Measurements from ENCODE around the gene CIC.
A peak's percentile ranks its signal among the peaks of the same experiment; 100 is the strongest.

Gene CIC

DNA sequence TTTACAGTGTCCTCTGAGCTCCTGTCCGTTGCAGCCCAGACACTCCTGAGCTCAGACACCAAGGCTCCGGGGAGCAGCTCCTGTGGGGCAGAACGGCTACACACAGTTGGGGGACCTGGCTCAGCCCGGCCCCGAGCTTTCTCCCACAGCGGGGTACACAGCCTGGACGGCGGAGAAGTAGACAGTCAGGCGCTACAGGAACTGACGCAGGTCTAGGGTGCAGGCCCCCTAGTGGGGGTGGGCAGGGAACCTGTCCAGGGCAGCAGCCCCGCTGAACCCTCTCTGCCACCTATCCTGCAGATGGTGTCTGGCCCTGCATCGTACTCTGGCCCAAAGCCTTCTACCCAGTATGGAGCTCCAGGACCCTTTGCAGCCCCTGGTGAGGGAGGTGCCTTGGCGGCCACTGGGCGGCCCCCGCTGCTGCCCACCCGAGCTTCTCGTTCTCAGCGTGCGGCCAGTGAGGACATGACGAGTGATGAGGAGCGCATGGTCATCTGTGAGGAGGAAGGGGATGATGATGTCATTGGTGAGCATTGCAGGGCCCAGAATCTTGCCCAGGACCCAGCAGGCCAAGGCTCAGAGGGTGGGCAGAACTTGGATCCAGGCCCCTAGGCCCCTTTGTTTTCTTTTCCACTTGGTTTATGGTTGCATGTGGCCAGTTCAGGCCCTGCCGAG, 20.0 kb downstream of the CIC start:
- DNase-seq (ENCODE audit: low read depth): no peak

DNA sequence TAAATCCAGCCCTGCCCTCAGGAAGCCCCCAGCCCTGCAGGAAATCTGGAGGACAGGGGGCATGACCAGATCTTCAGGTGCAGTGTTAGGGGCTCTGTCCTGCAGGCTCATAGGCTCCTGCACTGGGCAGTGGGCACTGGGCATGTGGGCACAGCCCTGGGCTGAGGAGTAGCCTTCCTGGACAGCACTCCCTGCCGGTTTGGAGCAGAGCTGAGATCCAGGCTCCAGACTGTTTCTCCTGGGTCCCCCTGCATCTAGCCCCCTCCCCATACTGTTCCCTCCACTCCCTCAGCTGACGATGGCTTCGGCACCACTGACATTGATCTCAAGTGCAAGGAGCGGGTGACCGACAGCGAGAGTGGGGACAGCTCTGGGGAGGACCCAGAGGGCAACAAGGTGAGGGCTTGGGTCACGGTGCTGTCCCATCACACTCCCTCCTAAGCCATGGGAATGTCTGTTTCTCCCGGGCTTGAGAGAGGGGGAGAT, 20.5 kb downstream of the CIC start:
- DNase-seq (ENCODE audit: low read depth): no peak

DNA sequence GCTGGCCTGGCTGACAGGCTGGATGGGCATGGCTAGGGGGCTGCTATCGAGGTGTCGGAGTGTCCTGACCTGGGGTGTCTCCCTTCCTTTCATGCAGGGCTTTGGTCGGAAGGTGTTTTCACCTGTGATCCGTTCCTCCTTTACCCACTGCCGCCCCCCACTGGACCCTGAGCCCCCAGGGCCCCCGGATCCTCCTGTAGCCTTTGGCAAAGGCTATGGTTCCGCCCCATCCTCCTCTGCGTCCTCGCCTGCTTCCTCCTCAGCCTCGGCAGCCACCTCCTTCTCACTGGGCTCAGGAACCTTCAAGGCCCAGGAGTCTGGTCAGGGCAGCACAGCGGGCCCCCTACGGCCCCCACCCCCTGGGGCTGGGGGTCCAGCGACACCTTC, 21.1 kb downstream of the CIC start:
- no peak for DNase-seq (ENCODE audit: low read depth)

DNA sequence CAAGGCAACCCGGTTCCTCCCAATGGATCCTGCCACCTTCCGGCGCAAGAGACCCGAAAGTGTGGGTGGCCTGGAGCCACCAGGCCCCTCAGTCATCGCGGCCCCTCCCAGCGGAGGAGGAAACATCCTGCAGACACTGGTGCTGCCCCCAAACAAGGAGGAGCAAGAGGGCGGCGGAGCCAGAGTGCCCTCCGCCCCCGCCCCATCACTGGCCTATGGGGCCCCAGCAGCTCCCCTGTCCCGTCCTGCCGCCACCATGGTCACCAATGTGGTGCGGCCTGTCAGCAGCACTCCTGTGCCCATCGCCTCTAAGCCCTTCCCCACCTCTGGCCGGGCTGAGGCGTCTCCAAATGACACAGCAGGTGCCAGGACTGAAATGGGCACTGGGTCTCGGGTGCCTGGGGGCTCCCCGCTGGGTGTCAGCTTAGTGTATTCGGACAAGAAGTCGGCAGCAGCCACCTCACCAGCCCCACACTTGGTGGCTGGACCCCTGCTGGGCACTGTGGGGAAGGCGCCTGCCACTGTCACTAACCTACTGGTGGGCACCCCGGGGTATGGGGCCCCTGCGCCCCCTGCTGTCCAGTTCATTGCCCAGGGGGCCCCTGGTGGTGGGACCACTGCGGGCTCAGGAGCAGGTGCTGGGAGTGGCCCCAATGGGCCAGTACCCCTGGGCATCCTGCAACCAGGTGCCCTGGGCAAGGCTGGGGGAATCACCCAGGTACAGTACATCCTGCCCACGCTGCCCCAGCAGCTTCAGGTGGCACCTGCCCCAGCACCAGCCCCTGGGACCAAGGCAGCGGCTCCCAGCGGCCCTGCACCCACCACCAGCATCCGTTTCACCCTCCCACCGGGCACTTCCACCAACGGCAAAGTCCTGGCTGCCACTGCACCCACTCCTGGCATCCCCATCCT, 21.7 kb downstream of the CIC start:
- DNase-seq (ENCODE audit: low read depth): no peak

DNA sequence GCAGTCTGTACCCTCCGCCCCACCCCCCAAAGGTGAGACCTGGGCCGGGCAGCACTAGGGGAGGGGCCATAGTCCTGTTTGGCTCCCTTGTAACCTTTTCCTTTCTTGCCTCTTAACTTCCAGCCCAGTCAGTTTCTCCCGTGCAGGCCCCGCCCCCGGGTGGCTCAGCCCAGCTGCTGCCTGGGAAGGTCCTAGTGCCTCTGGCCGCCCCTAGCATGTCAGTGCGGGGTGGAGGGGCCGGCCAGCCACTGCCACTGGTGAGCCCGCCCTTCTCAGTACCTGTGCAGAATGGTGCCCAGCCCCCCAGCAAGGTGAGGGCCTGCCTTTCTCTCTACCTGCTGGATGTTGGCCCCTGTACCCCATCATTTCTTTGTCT, 22.4 kb downstream of the CIC start:
- no peak for DNase-seq (ENCODE audit: low read depth)

DNA sequence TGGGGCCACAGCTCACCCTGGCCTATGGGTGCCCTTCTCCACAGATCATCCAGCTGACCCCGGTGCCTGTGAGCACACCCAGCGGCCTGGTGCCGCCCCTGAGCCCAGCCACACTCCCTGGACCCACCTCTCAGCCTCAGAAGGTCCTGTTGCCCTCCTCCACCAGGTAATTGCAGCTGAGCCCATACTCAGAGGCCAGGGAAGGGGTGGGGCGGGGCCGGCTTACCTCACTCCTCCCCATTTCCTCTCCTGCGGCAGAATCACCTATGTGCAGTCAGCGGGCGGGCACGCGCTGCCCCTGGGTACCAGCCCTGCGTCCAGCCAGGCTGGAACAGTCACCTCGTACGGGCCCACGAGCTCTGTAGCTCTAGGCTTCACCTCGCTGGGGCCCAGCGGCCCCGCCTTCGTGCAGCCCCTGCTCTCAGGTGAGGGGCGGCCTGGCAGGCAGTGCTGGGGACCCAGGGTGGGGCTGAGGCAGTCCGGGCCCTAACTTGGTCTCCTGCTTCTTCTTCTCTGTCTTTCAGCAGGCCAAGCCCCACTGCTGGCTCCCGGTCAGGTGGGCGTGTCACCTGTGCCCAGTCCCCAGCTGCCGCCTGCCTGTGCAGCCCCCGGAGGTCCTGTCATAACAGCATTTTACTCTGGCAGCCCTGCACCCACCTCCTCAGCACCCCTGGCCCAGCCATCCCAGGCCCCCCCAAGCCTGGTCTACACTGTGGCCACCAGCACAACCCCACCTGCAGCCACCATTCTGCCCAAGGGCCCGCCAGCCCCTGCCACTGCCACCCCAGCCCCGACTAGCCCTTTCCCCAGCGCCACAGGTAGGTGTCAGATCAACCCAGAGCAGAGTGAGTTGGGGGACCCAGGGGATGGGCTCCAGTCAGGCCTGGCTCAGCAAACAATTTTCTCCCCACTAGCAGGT, 23.2 kb downstream of the CIC start:
- no peak for DNase-seq (ENCODE audit: low read depth)

DNA sequence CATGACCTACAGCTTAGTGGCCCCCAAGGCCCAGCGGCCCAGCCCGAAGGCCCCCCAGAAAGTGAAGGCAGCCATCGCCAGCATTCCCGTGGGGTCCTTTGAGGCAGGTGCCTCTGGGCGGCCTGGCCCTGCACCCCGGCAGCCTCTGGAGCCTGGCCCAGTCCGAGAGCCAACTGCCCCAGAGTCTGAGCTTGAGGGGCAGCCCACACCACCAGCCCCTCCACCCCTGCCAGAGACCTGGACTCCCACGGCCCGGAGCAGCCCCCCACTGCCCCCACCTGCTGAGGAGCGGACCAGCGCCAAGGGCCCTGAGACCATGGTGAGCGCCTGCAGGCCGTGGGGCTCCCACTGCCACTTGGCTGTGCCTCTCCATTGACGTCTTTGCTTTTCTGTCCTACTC, 23.9 kb downstream of the CIC start:
- DNase-seq (ENCODE audit: low read depth): no peak

DNA sequence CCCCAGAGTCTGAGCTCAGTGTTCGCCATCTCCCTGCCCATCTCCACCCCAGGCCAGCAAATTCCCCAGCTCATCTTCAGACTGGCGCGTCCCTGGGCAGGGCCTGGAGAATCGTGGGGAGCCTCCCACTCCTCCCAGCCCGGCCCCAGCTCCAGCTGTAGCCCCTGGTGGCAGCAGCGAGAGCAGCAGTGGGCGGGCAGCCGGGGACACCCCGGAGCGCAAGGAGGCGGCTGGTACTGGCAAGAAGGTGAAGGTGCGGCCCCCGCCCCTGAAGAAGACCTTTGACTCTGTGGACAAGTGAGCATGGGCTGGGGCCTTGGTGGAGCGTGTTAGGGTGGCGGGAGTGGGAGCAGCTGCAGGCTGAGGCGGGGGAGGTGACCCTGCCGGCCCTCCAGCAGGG, 24.5 kb downstream of the CIC start:
- DNase-seq (ENCODE audit: low read depth): no peak

DNA sequence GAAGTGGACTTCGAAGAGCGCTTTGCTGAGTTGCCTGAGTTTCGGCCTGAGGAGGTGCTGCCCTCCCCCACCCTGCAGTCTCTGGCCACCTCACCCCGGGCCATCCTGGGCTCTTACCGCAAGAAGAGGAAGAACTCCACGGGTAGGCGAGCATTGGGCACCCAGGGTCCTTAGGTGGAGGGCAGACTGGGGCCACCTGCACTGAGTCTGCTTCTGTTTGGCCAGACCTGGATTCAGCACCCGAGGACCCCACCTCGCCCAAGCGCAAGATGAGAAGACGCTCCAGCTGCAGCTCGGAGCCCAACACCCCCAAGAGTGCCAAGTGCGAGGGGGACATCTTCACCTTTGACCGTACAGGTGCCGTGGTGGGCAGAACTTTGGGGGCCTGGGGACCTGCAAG, 24.9 kb downstream of the CIC start:
- DNase-seq (ENCODE audit: low read depth): no peak

DNA sequence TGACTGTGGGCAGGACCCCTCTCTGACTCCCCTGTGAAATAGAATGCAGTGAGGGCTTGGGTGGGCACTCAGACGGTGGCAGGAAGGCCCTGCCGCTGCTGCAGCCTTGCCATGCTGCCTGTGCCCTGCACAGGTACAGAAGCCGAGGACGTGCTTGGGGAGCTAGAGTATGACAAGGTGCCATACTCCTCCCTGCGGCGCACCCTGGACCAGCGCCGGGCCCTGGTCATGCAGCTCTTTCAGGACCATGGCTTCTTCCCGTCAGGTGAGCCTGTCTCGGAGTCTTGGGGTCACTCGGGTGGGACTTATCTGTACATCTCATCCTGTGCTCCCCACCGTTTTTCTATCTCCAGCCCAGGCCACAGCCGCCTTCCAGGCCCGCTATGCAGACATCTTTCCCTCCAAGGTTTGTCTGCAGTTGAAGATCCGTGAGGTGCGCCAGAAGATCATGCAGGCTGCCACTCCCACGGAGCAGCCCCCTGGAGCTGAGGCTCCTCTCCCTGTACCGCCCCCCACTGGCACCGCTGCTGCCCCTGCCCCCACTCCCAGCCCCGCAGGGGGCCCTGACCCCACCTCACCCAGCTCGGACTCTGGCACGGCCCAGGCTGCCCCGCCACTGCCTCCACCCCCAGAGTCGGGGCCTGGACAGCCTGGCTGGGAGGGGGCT, 25.6 kb downstream of the CIC start:
- no peak for DNase-seq (ENCODE audit: low read depth)

DNA sequence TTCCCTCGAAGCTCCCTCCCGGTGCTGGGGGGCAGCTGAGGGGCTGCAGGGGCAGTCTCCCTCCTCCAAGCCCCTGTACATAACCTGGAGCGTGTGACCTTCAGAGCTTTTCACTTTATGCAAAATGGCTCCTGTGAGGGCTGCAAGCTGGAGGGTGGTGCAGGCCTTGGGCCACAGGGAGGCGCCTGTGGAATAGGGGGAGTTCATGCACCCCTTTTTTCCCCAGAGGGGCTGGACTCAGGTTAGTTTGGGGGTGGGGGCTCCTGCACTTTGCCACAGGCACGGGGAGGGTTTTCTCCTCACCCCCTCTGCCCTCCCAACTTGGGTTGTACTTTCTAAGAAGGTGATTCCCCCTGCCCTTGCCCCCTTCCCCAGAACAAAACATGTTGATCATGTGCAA, 26.3 kb downstream of the CIC start:
- DNase-seq (ENCODE audit: low read depth): no peak

DNA sequence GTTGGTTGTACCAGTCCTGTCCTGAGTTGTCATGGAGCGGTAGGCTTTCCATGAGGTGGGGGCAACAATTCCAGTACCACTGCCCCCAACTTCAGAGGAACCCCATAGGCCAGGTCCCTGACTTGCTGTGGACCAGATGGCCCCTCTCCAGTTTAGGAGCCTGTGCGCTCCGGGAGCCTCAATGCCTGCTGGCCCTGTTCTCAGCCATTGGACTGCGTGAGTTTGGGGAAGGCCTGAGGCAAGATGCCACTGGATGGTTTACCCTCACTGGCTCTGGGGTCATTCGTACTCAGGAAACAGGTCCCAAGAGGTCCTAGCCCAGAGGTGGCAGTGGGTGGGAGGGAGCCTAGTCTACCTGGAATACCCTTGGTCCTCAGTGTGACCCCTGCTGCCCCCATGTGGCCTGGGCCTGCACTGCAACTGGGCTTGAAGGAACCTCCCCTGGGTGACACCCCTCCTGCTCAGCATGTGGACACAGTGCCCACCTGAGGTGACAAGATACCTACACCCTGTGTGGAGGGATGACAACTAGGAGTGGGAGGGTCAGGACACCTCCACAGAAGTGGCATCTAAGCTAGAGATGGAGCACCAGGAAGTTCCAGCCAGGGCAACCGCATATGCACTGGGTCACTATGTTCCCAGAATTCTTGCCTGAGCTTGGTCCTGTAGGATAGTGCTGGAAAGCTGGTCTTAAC, 26.9 kb downstream of the CIC start:
- peak; percentile 81 for DNase-seq (ENCODE audit: low read depth)

DNA sequence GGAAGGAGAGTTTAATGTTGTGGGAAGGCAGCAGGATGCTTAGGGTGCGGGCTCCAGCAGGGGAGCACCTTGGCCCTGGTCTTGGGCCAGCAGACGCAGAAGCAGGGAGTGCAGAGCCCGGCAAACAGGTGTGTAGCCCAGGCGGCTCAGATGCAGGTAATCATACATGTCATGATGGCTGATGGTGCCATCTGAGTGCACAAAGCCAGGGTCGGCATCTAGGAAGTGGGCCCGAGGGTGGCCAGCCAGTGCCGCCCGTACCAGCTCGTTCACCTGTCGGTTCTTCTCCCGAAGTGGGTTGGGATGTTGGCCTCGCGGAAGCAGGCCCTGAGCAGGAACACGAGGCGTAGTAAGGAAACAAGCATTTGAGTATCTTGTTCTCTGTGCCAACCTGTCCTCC, 28.0 kb downstream of the CIC start:
- DNase-seq (ENCODE audit: low read depth): no peak

DNA sequence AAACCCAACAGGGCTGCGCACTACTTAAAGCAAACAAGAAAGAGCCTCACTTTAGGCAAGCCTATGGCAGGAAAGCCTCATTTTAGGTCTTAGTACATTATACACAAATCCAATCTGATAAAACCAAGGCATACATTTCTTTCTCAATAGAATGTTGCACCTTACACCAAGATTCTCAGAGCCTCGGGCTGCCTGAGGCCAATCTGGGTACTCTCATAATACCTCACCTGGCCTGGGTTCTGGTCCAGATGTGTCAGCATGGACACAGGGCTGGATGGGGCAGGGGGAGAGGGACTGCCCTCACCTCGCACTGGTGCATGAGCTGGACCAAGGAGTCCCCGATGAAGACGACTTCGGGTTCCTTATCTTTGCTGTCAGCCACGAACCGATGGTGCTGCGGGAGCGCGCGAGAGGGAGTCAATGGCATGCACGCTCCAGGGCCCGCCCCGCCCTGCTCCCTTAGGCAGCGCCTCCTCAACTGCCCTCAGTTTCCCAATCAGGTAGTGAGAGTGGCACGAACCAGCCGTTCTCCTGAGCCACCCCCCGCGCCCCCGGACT, 32.7 kb downstream of the CIC start, which contains the start of gene PRR19:
TSS of gene PRR19 (plus strand) at position 487 of the 558 bp plus-strand sequence. CDS start 7,453 bp downstream, outside the sequence.
- DNase-seq (ENCODE audit: low read depth): no peak

DNA sequence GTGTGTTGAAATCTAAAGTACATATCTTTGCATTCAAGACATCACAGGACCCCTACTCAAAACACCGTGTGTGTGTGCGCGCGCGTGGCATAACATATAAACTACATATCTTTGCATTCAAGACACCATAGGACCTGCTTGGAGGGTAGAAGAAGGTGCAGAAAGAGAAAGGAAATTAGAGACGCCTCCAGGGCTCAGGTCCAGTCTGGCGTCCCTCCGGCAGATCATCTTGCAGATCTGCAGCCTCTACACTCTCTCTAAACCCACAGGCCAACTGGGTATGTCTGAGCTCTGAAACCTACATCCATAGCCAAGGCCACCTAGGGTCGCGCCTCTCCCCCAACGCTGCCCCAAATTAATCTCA, 34.0 kb downstream of the CIC start:
- no peak for DNase-seq (ENCODE audit: low read depth)

DNA sequence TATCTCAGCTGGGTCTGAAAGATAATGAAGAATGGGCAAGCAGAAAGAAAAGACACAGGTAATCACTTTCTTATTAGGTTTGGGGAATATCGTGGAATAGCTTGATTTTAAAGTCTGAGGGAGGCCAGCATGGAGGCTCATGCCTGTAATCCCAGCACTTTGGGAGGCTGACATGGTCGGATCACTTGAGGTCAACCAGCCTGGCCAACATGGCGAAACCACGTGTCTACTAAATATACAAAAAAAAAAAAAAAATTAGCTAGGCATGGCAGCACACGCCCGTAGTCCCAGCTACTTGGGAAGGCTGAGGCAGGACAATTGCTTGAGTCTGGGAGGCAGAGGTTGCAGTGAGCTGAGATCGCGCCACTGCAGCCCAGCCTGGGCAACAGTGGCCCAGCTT, 34.8 kb downstream of the CIC start:
- no peak for DNase-seq (ENCODE audit: low read depth)

DNA sequence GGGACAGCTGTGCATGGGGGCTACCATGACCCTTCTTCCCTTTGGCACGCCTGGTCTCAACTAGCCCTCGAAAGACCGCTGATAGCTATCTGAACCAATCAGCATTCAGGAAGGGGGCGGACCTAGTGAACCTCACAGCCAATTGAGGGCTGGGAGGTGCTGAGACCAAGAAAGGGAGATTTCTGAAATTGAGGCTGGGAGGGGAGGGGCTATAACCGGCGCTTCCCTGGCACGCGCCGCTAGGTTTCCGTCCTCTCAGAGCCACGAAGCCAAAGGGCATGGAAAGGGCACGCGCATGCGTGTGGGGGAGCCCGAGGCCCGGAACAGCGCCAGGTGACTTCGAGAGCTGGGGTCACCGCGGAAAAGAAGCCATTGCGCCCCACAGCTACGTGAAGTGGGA, 37.6 kb downstream of the CIC start:
- no peak for DNase-seq (ENCODE audit: low read depth)

DNA sequence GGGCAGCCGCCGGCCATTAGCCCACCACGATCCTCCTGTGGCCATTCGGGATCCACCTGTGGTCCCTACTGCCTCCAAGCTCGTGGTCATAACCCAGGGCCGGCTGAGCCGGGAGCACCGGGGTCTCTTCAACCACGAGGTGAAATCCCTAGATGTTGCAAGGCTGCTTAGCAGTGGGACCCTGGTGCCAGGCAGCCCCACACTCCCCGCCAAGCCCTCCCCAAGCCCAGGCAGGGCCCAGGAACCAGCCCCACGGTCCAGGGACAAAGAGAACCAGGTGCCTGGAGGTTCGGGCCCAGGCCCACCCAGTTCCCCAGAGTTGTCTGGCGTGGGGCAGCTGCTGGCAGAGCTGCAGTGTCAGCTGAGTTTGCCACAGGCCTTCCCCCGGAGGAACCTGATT, 40.6 kb downstream of the CIC start:
- no peak for DNase-seq (ENCODE audit: low read depth)

DNA sequence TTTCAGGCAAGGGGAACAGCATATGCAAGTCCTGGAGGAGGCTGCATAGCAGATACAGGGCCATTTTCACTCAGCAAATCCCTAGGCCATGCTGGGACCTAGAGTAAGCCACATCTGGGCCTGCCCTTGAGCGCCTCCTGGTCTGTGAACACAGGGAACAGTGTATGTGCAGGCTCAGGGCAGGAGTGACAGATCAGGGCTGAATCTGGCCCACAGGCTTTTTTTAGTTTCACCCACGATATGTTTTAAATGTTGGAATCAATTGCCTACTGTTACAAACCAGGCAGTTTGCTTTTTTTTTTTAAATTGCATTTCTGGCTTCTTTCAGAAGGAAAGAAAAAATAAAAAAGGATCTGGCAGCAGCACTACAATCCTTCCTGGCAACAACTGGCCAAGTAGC, 42.6 kb downstream of the CIC start:
- DNase-seq (ENCODE audit: low read depth): no peak

DNA sequence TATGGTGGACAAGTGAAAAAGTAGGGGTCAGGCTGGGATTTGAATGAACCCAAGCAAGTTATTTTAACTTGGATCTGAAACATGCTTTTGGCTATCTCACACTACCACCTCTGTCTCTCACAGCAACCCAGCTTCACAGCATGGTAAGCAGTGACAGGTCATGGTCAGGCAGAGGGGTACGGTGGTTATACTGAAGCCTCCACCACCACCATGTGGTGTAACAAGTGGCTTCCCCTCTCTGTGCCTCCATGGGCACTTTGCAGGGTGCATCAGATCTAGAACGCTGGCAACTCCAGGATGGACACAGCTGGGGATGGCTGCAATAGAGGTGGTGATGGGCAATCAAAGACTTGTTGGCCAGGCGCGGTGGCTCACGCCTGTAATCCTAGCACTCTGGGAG, 43.3 kb downstream of the CIC start:
- no peak for DNase-seq (ENCODE audit: low read depth)
